Measurements from ENCODE around the gene KRTAP10-6. TPM values are rescaled to one million over a fixed set of nuclear protein-coding genes. Genes with fewer than 3 reads are reported as not detected.

KRTAP10-6 gene
- total and polyA plus RNA-seq, 2 experiments from 2014 or later, result not detected

GRCh38 chr21:44637018-44637850, 44.9 kb upstream of the KRTAP10-6 start, which contains the start of gene KRTAP10-10:
KRTAP10-10 (plus strand) TSS chr21:44637356; CDS start chr21:44637418, 62 bp downstream.
- TF ChIP-seq EZH2phosphoT487 (IDR thresholded peaks at IDR 0.05; ENCODE audit: insufficient read depth, low read depth) (no peak), EZH2 (IDR thresholded peaks at IDR 0.05; ENCODE audit: insufficient read depth, poor library complexity, severe bottlenecking) (no peak)
- no peaks in the 10 kb centered on the region for H4K20me1 ChIP-seq (ENCODE audit: insufficient read depth)
- H3K36me3 ChIP-seq (ENCODE audit: low read depth), result no peaks in the 10 kb centered on the region
- H3K9me3 ChIP-seq (ENCODE audit: low read depth), result peaks cover under 1% of the 10 kb centered on the region
- no peak within 1 kb of the TSS for H2AFZ ChIP-seq
- no peak within 1 kb of the TSS for H3K4me2 ChIP-seq (ENCODE audit: unreplicated experiment)
- in situ Hi-C loops (cut with MboI), result no loop called here
- no peaks in the 10 kb centered on the region for H3F3A ChIP-seq (ENCODE audit: insufficient read depth)
- H3K9ac ChIP-seq, result no peak within 1 kb of the TSS
- WGBS, 2 experiments (ENCODE audit: low coverage in 1 of 2, low lambda C conversion rate in 2 of 2, missing lambda C conversion rate in 2 of 2), result 30 to 32% methylated on average over 21 of the region's 21 CpGs
- no peaks in the 10 kb centered on the region for H3K79me2 ChIP-seq (ENCODE audit: insufficient read depth)
- H3K27ac ChIP-seq, result no peak within 1 kb of the TSS
- no peaks in the 10 kb centered on the region for H3K4me1 ChIP-seq (ENCODE audit: insufficient read depth)
- no peak within 1 kb of the TSS for H3K4me3 ChIP-seq
- no peaks in the 10 kb centered on the region for H3K27me3 ChIP-seq (replicated peaks; ENCODE audit: insufficient read depth)
- DNase-seq, result no peak
- no peaks in the 10 kb centered on the region for H3K9me2 ChIP-seq (ENCODE audit: insufficient read depth)

DNA sequence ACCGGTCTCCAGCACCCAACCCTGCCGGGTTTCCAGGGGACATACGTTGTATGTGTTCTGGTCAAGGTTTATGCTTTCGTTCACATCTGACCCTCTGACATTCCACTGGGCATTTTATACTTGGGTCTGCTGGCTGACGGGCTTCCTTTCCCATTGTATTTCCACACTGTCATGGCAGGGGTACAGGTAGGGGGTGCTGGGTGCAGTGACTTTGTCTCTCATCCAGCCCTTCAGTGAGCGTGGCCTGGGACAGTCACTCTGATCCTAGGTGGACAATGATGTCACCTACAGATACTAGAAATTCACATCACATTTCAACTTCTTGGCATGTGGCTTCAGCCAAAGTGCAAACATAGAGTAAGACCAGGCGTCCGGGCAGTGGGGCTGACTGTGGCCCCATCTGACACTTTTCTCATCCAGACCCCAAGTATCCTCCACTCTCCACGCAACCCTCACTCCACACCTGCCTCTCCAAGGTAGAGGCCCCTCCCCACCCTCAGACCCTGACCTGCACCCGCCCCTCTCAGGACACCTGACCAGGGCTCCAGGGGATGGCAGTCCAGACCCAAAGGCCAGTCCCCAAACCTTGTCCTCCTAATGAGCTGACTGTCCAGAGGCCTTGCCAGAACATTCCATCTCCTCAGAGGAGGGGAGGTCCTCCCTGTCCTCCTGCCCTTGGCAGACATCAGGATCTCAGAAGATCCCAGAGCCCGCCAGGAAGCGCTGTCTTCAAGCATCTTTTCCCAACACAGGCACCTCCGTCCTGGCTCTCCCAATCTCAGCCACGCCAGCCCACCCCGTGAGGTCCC, 44.1 kb upstream of the KRTAP10-6 start:
- no peaks in the 10 kb centered on the region for H3K9me2 ChIP-seq (ENCODE audit: insufficient read depth)
- in situ Hi-C loops (cut with MboI), result no loop called here
- no peaks in the 10 kb centered on the region for H3F3A ChIP-seq (ENCODE audit: insufficient read depth)
- no peaks in the 10 kb centered on the region for H3K4me1 ChIP-seq (ENCODE audit: insufficient read depth)
- no peak for TF ChIP-seq EZH2 (IDR thresholded peaks at IDR 0.05; ENCODE audit: insufficient read depth, poor library complexity, severe bottlenecking)
- no peak overlapping the region for H2AFZ ChIP-seq
- H3K79me2 ChIP-seq (ENCODE audit: insufficient read depth), result no peaks in the 10 kb centered on the region
- no peak overlapping the region for H3K27ac ChIP-seq
- H3K9me3 ChIP-seq (ENCODE audit: low read depth), result peaks cover 4% of the 10 kb centered on the region
- no peak overlapping the region for H3K4me3 ChIP-seq
- DNase-seq, result no peak
- H3K9ac ChIP-seq, result no peak overlapping the region
- H3K4me2 ChIP-seq (ENCODE audit: unreplicated experiment), result no peak overlapping the region
- no peaks in the 10 kb centered on the region for H3K36me3 ChIP-seq (ENCODE audit: low read depth)
- 46 to 50% methylated on average over 15 of the region's 15 CpGs for WGBS, 2 experiments (ENCODE audit: low coverage in 1 of 2, low lambda C conversion rate in 2 of 2, missing lambda C conversion rate in 2 of 2)
- no peaks in the 10 kb centered on the region for H3K27me3 ChIP-seq (replicated peaks; ENCODE audit: insufficient read depth)
- no peaks in the 10 kb centered on the region for H4K20me1 ChIP-seq (ENCODE audit: insufficient read depth)

GRCh38 chr21:44632067-44632466, 39.8 kb upstream of the KRTAP10-6 start:
- no peaks in the 10 kb centered on the region for H3K4me1 ChIP-seq (ENCODE audit: insufficient read depth)
- H3K9me2 ChIP-seq (ENCODE audit: insufficient read depth), result no peaks in the 10 kb centered on the region
- H3K4me3 ChIP-seq, result no peak overlapping the region
- DNase-seq, result no peak
- TF ChIP-seq EZH2 (IDR thresholded peaks at IDR 0.05; ENCODE audit: insufficient read depth, poor library complexity, severe bottlenecking), result no peak
- TF ChIP-seq EZH2phosphoT487 (IDR thresholded peaks at IDR 0.05; ENCODE audit: insufficient read depth, low read depth), result no peak
- in situ Hi-C loops (cut with MboI), result no loop called here
- no peaks in the 10 kb centered on the region for H3F3A ChIP-seq (ENCODE audit: insufficient read depth)
- H3K4me2 ChIP-seq (ENCODE audit: unreplicated experiment), result no peak overlapping the region
- H3K27ac ChIP-seq, result no peak overlapping the region
- 63 to 64% methylated on average over 1 of the region's 1 CpG for WGBS, 2 experiments (ENCODE audit: low coverage in 1 of 2, low lambda C conversion rate in 2 of 2, missing lambda C conversion rate in 2 of 2)
- H3K79me2 ChIP-seq (ENCODE audit: insufficient read depth), result no peaks in the 10 kb centered on the region
- no peak overlapping the region for H2AFZ ChIP-seq
- H4K20me1 ChIP-seq (ENCODE audit: insufficient read depth), result no peaks in the 10 kb centered on the region
- no peak overlapping the region for H3K9ac ChIP-seq
- peaks cover 4% of the 10 kb centered on the region for H3K9me3 ChIP-seq (ENCODE audit: low read depth)
- H3K27me3 ChIP-seq (replicated peaks; ENCODE audit: insufficient read depth), result no peaks in the 10 kb centered on the region
- H3K36me3 ChIP-seq (ENCODE audit: low read depth), result no peaks in the 10 kb centered on the region

DNA sequence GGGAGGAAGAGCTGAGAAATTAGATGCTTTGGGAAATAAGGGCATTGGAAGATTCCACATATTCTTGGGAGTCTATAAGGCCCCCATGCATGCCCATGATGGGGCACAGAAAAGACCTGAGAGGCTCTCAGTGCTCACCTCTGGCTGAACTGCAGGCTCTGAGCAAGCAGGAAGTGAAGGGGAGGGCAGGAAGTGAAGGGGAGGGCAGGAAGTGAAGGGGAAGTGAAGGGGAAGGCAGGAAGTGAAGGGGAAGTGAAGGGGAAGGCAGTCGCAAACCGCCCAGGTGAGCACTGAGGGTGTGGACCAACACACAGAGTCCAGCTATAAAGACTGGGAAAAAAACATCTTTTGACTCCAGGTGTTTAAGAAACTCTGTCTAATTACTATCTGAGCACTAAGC, 38.1 kb upstream of the KRTAP10-6 start:
- WGBS, 2 experiments (ENCODE audit: low coverage in 1 of 2, low lambda C conversion rate in 2 of 2, missing lambda C conversion rate in 2 of 2), result 48 to 51% methylated on average over 2 of the region's 2 CpGs
- H3K9me3 ChIP-seq (ENCODE audit: low read depth), result peaks cover 4% of the 10 kb centered on the region
- no peak overlapping the region for H2AFZ ChIP-seq
- in situ Hi-C loops (cut with MboI), result no loop called here
- H3K4me2 ChIP-seq (ENCODE audit: unreplicated experiment), result no peak overlapping the region
- no peak for DNase-seq
- H3K36me3 ChIP-seq (ENCODE audit: low read depth), result no peaks in the 10 kb centered on the region
- H3K9me2 ChIP-seq (ENCODE audit: insufficient read depth), result no peaks in the 10 kb centered on the region
- H3K27ac ChIP-seq, result no peak overlapping the region
- no peak overlapping the region for H3K4me3 ChIP-seq
- no peaks in the 10 kb centered on the region for H3K27me3 ChIP-seq (replicated peaks; ENCODE audit: insufficient read depth)
- H3F3A ChIP-seq (ENCODE audit: insufficient read depth), result no peaks in the 10 kb centered on the region
- TF ChIP-seq EZH2phosphoT487 (IDR thresholded peaks at IDR 0.05; ENCODE audit: insufficient read depth, low read depth), result no peak
- no peak for TF ChIP-seq EZH2 (IDR thresholded peaks at IDR 0.05; ENCODE audit: insufficient read depth, poor library complexity, severe bottlenecking)
- H3K79me2 ChIP-seq (ENCODE audit: insufficient read depth), result no peaks in the 10 kb centered on the region
- no peak overlapping the region for H3K9ac ChIP-seq
- H4K20me1 ChIP-seq (ENCODE audit: insufficient read depth), result no peaks in the 10 kb centered on the region
- no peaks in the 10 kb centered on the region for H3K4me1 ChIP-seq (ENCODE audit: insufficient read depth)
